GOT3 (cell line): ENCODE data around the gene CFDP1.

Experiments
- DNase-seq: peaks from one replicate; lab custom pipeline; 2025; ENCODE audit warnings: mixed read lengths; lab: John Stamatoyannopoulos, UW

Gene CFDP1

DNA sequence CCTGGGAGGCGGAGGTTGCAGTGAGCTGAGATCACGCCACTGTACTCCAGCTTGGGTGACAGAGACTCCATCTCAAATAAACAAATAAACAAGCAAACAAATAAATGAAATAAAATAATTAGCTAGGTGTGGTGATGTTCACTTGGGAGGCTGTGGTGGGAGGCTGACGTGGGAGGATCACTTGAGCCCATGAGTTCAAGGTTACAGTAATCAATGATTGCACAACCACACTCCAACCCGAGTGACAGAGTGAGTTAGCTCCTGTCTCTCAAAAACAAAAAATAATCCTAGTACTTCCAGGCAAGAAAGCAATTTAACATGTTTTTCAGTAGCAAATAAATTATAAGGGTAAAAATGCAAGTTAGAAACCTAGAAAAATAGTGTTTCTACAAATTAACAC is 26.4 kb downstream of the CFDP1 start:
- DNase-seq, result no peak

DNA sequence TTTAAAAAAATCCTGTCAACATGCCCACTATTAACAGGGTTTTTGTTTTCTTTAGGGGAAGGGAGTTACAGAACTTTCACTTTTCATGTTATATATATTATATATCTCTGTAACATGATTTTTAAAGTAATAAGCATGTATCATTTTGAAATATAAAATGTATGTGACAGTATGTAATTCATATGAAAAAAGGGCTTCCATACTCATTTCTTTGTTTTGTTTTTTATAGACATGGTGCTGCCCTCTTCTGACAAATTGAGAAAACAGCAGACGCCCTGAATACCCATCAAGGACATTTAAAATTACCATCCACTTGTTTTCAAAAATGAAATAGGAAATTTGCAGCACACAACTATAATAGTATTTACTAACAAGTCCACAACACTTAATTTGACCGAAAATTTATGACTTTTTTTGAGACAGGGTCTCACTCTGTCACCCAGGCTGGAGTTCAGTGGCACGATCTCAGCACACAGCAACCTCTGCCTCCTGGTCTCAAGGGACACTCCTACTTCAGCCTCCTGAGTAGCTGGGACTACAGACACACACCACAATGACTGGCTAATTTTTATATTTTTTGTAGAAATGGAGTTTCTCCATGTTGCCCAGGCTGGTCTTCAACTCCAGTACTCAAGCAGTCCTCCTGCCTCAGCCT is 30.4 kb downstream of the CFDP1 start:
- DNase-seq, result no peak

DNA sequence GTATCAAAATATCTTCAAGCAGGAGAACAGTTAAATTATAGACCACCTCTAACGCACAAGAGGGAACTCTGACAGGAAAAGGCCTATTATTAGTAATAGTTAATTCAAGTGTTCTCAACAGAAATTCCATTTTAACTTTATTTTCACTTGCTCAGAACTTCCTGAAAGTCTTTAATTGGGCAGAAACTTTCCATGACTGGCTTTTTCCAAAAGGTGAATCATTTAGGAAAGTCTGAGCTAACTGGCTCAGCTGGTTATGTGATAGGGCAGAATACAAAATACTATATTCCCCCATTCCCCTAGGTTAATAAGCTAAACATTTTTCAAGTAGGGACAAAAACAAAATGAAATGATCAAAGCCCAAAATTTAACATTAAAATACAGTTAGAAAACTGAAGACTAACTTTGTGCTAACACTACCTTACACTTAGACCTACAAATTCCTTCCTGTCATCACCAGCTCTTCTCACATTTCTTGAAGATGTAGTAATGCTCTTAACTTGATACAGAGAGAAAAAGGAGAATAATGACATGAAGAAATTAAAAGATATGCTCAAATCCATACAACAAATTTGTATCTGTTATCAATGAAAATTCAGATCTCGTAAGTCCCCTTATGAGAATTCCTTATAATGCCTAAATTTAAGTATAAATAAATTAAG is 31.0 kb downstream of the CFDP1 start:
- no peak for DNase-seq

DNA sequence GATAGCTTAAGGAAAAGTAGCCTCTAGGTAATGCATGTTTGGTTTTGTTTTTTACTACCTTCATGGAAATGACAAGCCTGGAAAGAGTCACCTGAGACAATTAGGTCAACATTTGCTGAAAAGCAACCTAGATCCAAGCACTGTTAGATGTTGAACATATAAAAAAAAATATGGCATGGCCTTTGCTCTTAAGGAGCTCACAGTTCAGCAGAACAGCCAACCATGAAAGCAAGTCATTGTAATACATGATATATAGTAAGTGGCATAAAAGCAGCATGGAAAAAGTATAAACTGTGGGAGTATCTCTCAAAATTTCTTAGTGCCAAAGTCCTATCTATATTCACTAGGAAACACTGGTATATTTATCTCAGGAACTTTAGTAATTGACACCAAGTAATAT is 31.6 kb downstream of the CFDP1 start:
- DNase-seq, result no peak

DNA sequence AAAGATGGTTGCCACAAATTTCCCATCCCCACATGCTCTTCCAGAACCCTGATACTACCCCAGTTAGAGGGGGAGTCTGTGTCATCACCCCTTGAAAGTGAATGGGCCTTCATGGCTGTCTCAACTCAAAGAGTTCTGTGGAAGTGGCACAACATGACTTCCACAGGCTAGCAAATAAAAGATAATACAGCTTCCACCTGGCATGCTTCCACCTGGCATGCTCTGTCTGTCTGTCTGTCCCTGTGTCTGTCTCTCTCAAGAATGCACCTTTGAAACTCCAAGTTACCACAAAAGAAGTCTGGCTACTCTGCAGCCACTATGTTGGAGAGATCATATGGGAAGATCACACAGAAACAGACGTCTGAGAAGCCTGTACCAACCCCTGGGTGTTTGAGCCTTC is 35.0 kb downstream of the CFDP1 start:
- DNase-seq, result no peak

DNA sequence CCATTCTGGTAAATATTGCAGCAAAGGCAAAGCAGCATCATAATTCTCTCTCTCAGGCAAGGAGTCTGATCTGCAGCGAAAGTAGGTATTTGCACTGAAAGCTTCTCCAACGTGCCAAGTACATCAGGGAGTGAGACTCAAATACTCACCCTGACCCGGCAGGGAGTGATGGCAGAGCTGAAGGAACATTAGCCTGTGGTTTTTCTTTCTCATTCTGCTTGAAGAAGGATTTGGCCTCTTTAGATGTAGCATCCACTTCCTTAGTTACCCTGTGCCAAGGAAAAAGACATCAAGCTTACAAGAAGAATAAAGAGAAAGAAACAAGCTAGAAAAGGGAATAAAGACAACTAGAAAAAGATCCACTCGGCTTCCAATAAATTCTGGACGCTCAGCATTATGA is 38.4 kb downstream of the CFDP1 start:
- no peak for DNase-seq

DNA sequence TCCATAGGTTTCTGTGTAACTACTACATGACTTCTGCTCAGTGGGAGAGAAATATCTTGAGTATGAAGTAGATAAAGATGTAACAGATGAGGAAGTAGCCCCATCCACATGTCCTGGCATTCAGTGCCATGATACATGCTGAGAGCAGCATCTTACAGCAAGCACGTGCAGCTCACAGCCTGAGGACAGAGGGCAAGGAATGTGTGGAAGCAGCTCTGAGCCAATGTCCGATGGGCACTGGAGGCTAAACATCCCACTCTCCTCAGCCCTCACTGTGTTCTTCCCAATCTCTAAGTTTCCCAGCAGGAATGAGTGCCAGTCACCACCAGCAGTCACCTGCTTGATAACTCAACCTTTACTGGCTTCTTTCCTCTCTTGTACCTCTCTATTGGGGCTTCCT is 40.4 kb downstream of the CFDP1 start:
- DNase-seq, result no peak

DNA sequence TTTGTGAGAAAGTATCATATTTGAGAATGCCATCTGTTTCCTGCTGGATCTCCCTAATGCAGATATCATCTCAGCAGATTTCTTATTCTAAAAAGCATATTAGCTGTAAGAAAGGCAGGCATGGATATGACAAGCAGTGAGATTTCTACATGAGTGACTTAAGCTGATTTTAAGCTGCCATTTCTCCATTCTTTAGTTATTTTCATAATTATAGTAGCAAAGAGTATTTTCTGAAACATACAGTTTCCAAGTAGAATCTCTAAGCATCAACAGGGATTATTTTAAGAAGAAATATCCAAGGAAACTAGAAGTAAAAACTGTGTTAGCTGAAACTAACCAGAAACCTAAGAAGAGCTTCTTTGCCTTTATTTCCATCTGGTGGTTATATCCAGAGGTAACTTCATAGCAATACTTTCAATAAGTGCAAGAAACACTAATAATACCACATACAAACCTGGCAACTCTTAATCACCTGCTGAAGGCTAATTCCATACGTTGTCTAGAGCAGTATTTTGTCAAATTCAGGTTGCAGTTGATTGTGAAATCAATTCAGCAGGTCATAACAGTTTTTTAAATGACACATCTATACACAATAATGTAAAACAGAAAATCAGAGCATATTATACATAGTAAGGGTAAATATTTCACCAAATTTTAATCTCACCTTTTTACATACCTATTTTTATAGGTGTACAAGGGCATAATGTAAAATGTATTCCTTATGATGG is 42.2 kb downstream of the CFDP1 start:
- DNase-seq, result no peak

DNA sequence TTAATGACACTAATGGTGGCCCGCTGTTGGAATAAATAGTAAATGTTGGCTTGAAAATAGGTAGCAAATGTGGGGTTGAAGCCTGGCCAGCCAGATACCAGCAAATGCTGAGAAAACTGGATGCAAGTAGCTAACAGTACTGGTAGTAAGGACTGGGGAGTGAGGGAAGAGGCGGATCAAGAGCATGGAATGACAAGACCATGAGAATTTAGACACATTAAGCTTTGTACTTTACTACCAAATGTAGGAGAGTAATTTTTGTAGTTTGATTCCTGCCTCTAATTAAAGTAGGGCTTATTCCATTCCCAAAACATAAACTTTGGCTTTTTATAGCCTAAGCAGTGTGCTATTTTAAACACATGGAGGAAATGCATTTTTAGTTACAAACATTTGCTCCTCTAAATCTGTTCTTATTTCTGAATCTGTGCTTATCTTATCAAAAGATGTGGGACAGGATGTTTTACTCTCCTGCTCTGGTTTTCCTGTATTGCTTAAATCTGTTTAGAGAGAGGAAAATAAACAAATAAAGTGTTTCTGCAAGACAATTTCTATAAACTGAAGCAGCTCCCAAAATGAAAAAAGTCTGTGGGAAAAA is 44.1 kb downstream of the CFDP1 start:
- DNase-seq, result no peak

DNA sequence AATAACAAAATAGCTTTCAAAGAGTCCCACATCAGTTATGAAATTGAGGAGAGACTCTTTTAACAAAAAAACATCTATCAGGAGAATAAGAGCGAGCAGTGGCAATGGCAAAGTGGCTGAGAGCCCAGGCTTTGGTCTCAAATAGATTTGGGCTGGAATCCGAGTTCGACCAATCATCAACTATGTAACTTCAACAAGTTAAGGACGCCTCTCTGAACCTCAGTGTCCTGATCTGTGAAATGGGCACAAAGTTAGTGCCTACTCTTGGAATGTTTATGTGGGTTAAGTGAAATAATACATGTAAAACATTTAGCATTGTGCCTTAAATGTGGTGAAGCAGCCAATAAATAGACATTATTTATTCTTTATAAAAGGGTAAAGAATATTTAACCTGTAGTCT is 45.4 kb downstream of the CFDP1 start:
- no peak for DNase-seq

DNA sequence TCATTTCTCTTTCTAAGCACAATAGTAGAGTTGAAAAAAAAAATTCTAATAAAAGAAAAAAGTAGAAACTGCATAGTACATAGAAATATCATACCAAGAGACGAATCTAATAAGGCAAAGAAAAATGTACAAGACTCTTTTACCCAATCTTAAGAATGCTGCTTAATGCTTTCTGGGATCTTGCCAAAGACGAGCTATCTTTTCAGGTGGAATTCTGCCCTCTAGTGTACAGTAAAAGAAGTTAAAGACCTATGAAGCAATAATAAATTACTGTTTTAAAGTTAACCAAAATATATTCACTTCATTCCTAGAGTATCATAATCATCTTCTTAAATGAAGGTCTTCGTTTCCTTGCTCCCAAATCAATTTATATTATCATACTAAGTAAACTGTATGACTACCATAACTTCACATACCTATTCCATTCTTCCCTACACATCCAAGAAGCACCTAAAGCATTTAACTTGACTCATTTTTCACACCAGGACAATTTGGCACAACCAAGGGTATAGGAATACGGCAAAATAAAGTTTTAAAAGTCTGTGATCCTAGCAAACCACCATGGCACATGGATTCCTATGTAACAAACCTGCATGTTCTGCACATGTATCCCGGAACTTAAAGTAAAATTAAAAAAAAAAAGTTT is 47.7 kb downstream of the CFDP1 start:
- no peak for DNase-seq

DNA sequence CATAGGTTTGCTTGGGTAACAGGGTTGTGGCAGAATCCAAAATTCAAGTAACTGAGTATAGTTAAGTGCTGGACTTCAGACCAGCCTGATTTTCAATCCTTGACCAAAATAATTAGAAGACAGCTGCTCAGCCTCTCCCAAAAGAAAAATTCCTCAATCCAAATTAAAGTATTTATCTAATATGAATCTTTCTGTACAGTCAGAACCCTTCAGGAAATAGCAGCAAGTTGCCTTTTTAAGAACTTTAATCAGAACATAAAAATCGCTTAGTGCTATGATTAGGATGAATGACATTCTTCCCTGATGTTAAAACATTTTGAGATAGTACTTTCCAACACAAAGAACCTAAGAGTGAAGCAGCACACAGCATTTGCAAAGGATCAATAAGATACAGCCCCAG is 50.2 kb downstream of the CFDP1 start:
- DNase-seq, result no peak

DNA sequence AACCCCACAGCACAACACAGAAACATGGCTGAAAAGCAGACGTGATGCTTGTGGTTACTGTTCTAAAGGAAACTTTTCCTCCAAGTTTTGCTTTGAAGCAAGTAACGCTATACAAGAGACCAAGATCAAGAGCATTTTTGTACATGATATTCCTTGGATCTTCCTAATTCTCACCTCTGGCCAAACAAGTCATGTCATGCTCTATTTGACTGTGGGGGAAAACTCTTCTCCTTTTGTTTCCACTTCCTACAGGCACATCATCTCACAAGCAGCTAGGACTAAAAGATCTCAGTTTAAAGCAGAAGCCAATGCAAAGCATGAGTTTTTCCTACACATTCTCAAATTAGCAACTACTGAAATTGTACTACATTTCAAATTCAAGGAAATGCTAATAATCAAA is 50.7 kb downstream of the CFDP1 start:
- DNase-seq, result no peak

DNA sequence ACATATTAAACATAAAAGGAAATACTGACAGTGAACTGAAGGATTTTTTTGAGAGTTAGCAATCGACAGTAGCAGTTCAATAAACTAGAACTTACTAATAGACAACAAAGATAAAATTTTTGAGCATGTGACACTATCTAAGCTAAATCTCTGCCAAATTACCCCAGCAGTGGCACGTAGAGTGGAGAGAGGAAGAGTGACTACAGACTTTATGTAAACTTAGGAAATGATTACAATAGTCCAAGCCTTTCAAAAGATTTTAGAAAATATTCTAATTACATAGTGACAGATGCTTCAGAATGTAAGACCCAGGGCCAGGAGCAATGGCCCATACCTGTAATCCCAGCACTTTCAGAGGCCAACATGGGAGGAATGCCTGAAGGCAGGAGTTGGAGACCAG is 52.4 kb downstream of the CFDP1 start:
- no peak for DNase-seq

DNA sequence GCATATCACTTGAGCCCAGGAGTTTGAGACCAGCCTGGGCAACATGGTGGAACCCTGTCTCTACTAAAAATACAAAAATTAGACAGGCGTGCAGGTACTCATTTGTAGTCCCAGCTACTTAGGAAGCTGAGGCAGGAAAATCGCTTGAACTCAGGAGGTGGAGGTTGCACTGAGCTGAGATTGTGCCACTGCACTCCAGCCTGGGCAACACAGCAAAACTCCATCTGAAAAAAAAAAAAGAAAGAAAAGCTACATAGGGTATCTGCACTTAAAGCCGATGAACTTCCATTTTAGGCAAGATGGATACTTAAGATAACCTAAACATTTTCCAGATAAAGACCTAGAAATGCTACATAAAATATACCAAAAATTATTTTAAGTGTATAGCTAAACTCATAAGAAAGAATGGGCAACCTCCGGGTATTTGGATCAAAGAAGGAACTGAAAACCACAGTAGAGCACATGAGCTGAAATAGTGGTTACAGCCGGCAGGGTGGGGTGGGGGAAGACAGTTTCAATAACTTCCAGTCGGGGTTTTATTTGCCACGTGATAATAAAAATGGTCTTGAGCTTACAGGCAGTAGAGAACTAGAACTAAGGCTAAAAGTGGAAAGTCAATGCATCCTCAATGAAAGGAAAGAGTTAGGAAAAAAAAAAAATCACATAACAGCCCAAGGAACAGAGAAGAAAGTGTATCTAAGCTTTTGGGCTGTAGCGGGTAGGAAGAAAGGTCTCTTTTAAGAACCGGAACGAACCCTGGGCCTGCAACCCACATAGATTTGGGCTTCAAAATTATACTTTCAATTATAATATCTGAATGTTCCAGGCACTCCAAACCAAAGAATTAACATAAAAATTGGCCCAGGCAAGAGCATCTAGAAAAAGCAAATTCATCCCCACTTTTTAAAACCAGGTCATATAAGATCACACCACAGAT is 53.1 kb downstream of the CFDP1 start:
- no peak for DNase-seq

DNA sequence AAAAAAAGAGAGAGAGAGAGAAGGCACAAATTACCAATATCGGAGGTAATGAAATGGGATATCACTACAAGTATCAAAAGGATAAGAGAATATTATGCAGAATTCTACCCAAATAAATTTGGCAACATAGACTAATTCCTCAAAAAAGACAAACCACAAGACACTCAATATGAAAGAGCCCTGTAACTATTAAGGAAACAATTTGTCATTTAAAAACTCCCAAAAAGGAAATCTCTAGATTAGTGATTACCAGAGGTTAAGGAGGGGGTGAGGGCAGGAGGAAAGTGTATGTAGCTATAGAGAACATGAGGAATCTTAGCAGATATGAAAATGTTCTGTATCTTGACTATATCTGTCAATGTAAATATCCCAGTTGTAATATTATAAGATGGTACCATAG is 54.0 kb downstream of the CFDP1 start:
- DNase-seq, result no peak

DNA sequence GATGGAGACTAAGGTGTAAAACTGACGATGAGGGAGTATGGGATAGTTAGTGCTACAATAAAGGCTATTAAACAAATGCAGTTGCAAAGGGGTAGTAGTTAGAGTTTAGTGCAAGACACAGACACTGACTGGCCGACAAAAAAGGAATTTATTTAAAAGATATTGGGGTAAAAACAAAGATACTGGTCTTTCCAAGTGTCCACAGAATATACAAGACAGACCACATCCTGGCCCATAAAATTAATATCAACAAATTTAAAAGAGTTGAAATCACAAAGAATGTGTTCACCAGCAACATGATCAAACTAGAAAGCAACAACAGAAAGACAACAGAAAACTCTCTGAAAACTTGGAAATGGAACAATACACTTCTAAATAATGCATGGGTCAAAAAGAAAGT is 54.7 kb downstream of the CFDP1 start:
- no peak for DNase-seq

DNA sequence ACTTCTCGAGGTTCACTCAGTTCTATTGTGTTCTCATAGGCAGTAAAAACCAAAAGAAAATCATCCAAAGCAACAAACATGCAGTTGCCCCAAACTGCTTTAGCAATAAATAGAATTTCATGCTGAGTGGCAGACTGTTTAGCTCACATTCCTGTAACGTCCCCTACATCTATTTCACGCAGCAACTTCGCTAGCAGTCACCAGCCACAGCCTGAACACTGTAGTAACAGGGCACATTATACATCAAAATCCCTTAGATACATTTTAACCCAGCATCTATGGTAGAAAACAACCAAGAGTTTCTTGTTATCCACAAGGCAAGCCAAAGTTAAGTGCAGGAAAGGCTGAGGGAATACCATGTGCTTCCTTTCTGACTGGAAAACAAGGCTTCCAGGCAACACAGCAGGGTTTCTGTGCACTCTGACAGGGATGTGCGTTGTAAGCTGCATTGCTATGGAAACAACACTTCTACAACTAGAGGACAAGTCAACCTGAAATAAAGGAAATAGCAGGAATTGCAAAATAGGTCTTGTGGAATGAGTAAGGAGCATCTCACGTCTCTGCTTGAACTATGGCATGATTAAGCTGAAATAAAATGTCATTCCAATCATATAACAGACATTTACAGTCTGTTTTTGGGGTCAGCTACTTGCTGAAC is 55.4 kb downstream of the CFDP1 start:
- DNase-seq, result peak; percentile 28

DNA sequence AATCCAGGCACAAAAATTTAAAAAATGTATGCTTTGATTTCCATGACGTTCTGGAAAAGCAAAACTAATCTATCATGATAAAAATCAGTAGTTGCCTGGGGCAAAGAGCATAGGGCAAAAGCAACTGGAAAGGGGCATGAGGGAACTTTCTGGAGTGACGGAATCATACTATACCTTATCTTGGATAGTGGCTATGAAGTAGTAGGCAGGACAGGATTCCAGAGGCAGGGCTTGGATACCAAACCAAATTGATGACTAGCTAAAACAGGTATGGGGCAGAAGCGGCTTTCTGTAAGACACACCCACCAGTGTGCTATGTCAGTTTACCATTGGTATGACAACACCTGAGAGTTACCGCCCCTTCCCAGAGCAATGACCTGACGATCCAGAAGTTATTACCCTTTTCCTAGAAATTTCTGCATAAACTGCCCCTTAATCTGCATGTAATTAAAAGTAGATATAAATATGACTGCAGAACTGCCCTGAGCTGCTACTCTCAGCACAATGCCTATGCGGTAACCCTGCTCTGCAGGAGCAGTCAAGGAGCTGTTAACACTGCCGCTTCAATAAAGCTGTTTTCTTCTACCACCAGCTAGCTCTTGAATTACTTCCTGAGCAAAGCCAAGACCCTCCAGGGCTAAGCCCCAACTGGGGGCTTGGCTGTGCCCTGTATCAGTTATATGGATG is 56.7 kb downstream of the CFDP1 start:
- no peak for DNase-seq

DNA sequence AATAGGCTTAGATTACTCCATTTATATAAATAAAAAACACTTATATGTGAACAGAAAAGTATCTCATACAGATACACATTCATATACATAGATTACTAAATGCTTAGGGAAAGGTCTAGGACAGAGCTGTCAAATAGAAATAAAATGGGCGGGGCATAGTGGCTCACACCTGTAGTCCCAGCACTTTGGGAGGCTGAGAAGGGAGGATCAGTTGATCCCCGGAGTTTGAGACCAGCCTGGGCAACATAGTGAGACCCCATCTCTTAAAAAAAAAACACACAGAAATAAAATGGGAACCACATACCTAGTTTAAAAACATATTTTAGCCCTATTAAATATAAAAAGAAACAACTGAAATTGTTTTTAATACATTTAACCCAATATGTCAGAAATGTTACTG is 58.9 kb downstream of the CFDP1 start:
- DNase-seq, result no peak
